HFF-Myc (cell line): ENCODE measurements around the gene MT3.

ENCODE experiments used
- DNase-seq: peaks from one replicate; pipeline ENCODE4 v3.0.0-alpha.2; 2011; ENCODE audit warnings: low read depth; ENCODE audit errors: extremely low read depth
- H3K4me3 ChIP-seq: replicated peaks from 2 replicates; pipeline ENCODE4 v1.5.1; 2011; ENCODE audit warnings: low read depth, mild to moderate bottlenecking, control low read depth, low read length
- TF ChIP-seq, protein P1 (sequence below): IDR thresholded peaks from 2 replicates; pipeline ENCODE4 v1.5.1; 2012; ENCODE audit warnings: mild to moderate bottlenecking, low read depth, low read length, control low read depth; ENCODE audit errors: missing control alignments

The MT3 gene

GRCh38 chr16:56605475-56605874, 16.1 kb downstream of the MT3 start:
- H3K4me3 ChIP-seq: no peak overlapping the region
- TF ChIP-seq, protein P1, sequence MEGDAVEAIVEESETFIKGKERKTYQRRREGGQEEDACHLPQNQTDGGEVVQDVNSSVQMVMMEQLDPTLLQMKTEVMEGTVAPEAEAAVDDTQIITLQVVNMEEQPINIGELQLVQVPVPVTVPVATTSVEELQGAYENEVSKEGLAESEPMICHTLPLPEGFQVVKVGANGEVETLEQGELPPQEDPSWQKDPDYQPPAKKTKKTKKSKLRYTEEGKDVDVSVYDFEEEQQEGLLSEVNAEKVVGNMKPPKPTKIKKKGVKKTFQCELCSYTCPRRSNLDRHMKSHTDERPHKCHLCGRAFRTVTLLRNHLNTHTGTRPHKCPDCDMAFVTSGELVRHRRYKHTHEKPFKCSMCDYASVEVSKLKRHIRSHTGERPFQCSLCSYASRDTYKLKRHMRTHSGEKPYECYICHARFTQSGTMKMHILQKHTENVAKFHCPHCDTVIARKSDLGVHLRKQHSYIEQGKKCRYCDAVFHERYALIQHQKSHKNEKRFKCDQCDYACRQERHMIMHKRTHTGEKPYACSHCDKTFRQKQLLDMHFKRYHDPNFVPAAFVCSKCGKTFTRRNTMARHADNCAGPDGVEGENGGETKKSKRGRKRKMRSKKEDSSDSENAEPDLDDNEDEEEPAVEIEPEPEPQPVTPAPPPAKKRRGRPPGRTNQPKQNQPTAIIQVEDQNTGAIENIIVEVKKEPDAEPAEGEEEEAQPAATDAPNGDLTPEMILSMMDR: no peak
- no peak for DNase-seq

DNA sequence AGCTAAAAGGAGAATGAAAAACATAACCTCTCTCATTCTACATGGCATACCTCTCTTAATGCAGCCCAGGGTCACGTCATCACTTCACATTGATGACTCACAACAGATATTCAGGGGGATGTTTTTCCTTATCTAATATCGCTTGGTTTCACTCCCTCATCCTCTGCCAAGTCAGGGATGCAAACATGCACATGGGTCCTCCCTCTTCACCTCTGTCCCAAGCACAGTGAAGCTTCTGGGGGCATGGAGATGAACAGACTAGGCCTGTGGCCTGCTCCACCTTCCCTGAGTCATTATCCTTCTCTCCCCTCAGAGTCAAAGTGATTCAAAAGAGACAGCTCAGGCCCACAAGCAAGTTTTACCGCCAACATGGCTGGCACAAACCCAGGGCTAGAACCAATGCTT, 16.7 kb downstream of the MT3 start:
- H3K4me3 ChIP-seq: no peak overlapping the region
- DNase-seq: no peak
- TF ChIP-seq, protein P1: no peak

- no peak for DNase-seq
- TF ChIP-seq, protein P1: no peak
- peak overlapping the region; percentile 29 for H3K4me3 ChIP-seq
These were observed 17.3 kb downstream of the MT3 start for GRCh38 chr16:56606476-56607108.

GRCh38 chr16:56607109-56607618, 17.8 kb downstream of the MT3 start:
- peak overlapping the region; percentile 94 for H3K4me3 ChIP-seq
- TF ChIP-seq, protein P1: no peak
- DNase-seq: peak; percentile 97

GRCh38 chr16:56607675-56608042, 18.3 kb downstream of the MT3 start:
- peak overlapping the region; percentile 94 for H3K4me3 ChIP-seq
- TF ChIP-seq, protein P1: no peak
- no peak for DNase-seq

- peak within 1 kb of the TSS; percentile 94 for H3K4me3 ChIP-seq
- TF ChIP-seq, protein P1: no peak
- peak; percentile 87 for DNase-seq
These were observed 18.9 kb downstream of the MT3 start, which contains the start of gene MT2A for GRCh38 chr16:56608043-56608875. TSS of gene MT2A (plus strand) at chr16:56608584. CDS start at chr16:56608656, 72 bp downstream.
